Adrenal gland (tissue), 5 donors: ENCODE data around the gene MSS51.

Experiments
- POLR2A ChIP-seq, 2 donors: fragments of 450-650 bp; IDR thresholded peaks; one replicate each; pipeline ENCODE4 v1.6.1; 2017; ENCODE audit warnings: antibody characterized with exemption in 2 of 2, mild to moderate bottlenecking in 2 of 2, moderate library complexity in 1 of 2
- TF ChIP-seq, protein P1 (sequence below), 6 experiments: fragments of 450-650 bp in 4 of 6; fragments of 200-600 bp in 2 of 6; sonication (generic) in 1 of 6; IDR thresholded peaks; 1 replicate in 5 of 6; 2 replicates in 1 of 6; pipeline versions ENCODE4 v1.5.1 to v1.8.0; 2016 to 2021; ENCODE audit warnings: antibody characterized with exemption in 6 of 6, mild to moderate bottlenecking in 2 of 6, moderate library complexity in 1 of 6
- donor health status: DM: no; HTN: no; CAD: no.

DNA sequence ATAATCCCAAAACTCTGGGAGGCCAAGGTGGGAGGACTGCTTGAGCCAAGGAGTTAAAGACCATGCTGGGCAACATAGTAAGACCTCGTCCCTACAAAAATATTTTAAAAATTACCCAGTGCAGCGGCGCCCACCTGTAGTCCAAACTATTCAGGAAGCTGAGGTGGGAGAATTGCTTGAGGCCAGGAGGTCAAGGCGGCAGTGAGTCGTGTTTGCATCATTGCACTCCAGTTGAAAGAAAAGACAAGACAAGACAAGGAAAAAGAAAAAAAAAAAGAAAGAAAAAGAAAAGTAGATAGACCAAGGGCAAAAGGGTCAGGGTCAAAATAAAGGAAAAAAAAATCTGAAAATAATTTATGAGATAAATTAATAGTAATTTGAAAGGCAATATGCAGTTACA, 25.3 kb downstream of the MSS51 start:
- TF ChIP-seq, protein P1, sequence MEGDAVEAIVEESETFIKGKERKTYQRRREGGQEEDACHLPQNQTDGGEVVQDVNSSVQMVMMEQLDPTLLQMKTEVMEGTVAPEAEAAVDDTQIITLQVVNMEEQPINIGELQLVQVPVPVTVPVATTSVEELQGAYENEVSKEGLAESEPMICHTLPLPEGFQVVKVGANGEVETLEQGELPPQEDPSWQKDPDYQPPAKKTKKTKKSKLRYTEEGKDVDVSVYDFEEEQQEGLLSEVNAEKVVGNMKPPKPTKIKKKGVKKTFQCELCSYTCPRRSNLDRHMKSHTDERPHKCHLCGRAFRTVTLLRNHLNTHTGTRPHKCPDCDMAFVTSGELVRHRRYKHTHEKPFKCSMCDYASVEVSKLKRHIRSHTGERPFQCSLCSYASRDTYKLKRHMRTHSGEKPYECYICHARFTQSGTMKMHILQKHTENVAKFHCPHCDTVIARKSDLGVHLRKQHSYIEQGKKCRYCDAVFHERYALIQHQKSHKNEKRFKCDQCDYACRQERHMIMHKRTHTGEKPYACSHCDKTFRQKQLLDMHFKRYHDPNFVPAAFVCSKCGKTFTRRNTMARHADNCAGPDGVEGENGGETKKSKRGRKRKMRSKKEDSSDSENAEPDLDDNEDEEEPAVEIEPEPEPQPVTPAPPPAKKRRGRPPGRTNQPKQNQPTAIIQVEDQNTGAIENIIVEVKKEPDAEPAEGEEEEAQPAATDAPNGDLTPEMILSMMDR (IDR thresholded peaks at IDR 0.05): no peak
- TF ChIP-seq POLR2A (IDR thresholded peaks at IDR 0.05): no peak
